Panc1 (cell line): ENCODE measurements around the gene NPAS3. TPM values are rescaled to one million over a fixed set of nuclear protein-coding genes. Genes with fewer than 3 reads are reported as not detected.

Experiments
- ATAC-seq: fragments of 200-7000 bp; cut with Tn5 transposase; 2 replicates; pipeline ENCODE4 v1.9.1; 2020; ENCODE audit warnings: mild to moderate bottlenecking, moderate library complexity
- BruUV-seq: library from RNA; stranded (reverse); fragments of 400-500 nt; replicated peaks from 2 replicates; lab custom pipeline; 2021; lab: Mats Ljungman, UMichigan
- CTCF ChIA-PET: fragments of 300-600 bp; sonication (Branson Sonifier 250); formaldehyde crosslinking; loops from one replicate; lab custom pipeline; 2022; ENCODE audit warnings: antibody characterized with exemption; lab: Charles Lee
- POLR2A ChIA-PET: fragments of 300-600 bp; sonication (Branson Sonifier 250); formaldehyde crosslinking; loops from one replicate; lab custom pipeline; 2022; ENCODE audit warnings: antibody characterized with exemption; lab: Charles Lee
- DNase-seq: peaks from one replicate; pipeline ENCODE4 v3.0.0-alpha.2; 2010; ENCODE audit warnings: low read depth, low spot score
- H3K27ac ChIP-seq: 2 replicates; pipeline ENCODE4 v1.5.1; 2011; ENCODE audit warnings: mild to moderate bottlenecking, low read length, inconsistent platforms
- H3K27me3 ChIP-seq: fragments of 200-500 bp; sonication (Bioruptor generic); 2 replicates; pipeline ENCODE4 v1.6.0; 2014; ENCODE audit warnings: low read length, inconsistent platforms; ENCODE audit not compliant: control insufficient read depth, insufficient read depth
- H3K36me3 ChIP-seq: fragments of 200-500 bp; sonication (Bioruptor generic); 2 replicates; pipeline ENCODE4 v1.5.1; 2014; ENCODE audit warnings: inconsistent platforms, mild to moderate bottlenecking, low read length, moderate library complexity; ENCODE audit not compliant: control insufficient read depth, insufficient read depth
- H3K4me1 ChIP-seq: 2 replicates; pipeline ENCODE4 v1.5.1; 2011; ENCODE audit warnings: inconsistent platforms, mild to moderate bottlenecking, low read length, moderate library complexity; ENCODE audit not compliant: control insufficient read depth, insufficient read depth
- H3K4me3 ChIP-seq, 2 experiments: 2 replicates each; pipeline ENCODE4 v1.5.1; 2011 to 2012; ENCODE audit warnings: low read depth in 2 of 2, low read length in 2 of 2, mild to moderate bottlenecking in 2 of 2, inconsistent platforms in 1 of 2, moderate library complexity in 1 of 2
- H3K9me3 ChIP-seq: fragments of 200-500 bp; sonication (Bioruptor generic); 2 replicates; pipeline ENCODE4 v1.5.1; 2014; ENCODE audit warnings: low read depth, mild to moderate bottlenecking, inconsistent platforms, low read length, moderate library complexity; ENCODE audit not compliant: control insufficient read depth, insufficient read depth
- CTCF ChIP-seq: fragments of 450-650 bp; IDR thresholded peaks from 2 replicates; pipeline ENCODE4 v1.5.1; 2017; ENCODE audit warnings: mild to moderate bottlenecking
- POLR2AphosphoS5 ChIP-seq: IDR thresholded peaks from 2 replicates; pipeline ENCODE4 v1.6.1; 2012; ENCODE audit warnings: mild to moderate bottlenecking, low read depth, low read length, moderate library complexity
- REST ChIP-seq, 2 experiments: IDR thresholded peaks; 2 replicates each; pipeline ENCODE4 v1.6.1; 2011 to 2012; ENCODE audit warnings: low read depth in 2 of 2, control low read depth in 1 of 2, low read length in 1 of 2, mild to moderate bottlenecking in 1 of 2, moderate library complexity in 1 of 2; ENCODE audit not compliant: insufficient read depth in 1 of 2
- SIN3A ChIP-seq: IDR thresholded peaks from 2 replicates; pipeline ENCODE4 v1.6.1; 2012; ENCODE audit warnings: low read depth, mild to moderate bottlenecking, low read length, moderate library complexity, borderline replicate concordance; ENCODE audit not compliant: insufficient read depth
- TCF7L2 ChIP-seq: IDR thresholded peaks from 2 replicates; pipeline ENCODE4 v1.6.1; 2011; ENCODE audit warnings: mild to moderate bottlenecking, low read depth, low read length, inconsistent platforms
- in situ Hi-C: cut with HindIII; loops from 2 replicates; pipeline ENCODE4 v1.10.0; 2016; ENCODE audit warnings: low sequenced_read_pairs, low pct_unique_long_range_greater_than_20kb
- intact Hi-C: fragments of 100-400 bp; cut with micrococcal nuclease; formaldehyde crosslinking; loops from one replicate; pipeline ENCODE4 v1.10.0; 2022; ENCODE audit not compliant: unreplicated experiment
- total RNA-seq: library from RNA; stranded (reverse); gene quantifications from one replicate; pipeline ENCODE4 v1.2.1, GENCODE V29; 2021; ENCODE audit not compliant: unreplicated experiment

The NPAS3 gene
- total RNA-seq, 1 experiment from 2014 or later, result 0.23 TPM

GRCh38 chr14:33412450-33412849 is 473.8 kb downstream of the NPAS3 start:
- H3K27me3 ChIP-seq, result no peaks in the 10 kb centered on the region
- in situ Hi-C loops (no loop called here), intact Hi-C loops (no loop called here)
- no peaks in the 10 kb centered on the region for H3K36me3 ChIP-seq
- CTCF ChIA-PET, result no interaction called here
- POLR2A ChIA-PET, result no interaction called here
- DNase-seq, result no peak
- BruUV-seq, result no TSS peak
- TF ChIP-seq POLR2AphosphoS5 (no peak), CTCF (no peak), TCF7L2 (no peak), REST (IDR thresholded peaks at IDR 0.05; ENCODE audit: insufficient read depth in 1 of 2, low read depth in 2 of 2, low read length in 1 of 2) (no peak), SIN3A (no peak)
- H3K9me3 ChIP-seq, result no peaks in the 10 kb centered on the region
- H3K27ac ChIP-seq, result no peak overlapping the region
- no peak overlapping the region for H3K4me3 ChIP-seq
- H3K4me1 ChIP-seq, result no peaks in the 10 kb centered on the region
- no peak for ATAC-seq

GRCh38 chr14:33413381-33413780 is 474.7 kb downstream of the NPAS3 start:
- TF ChIP-seq REST (IDR thresholded peaks at IDR 0.05; ENCODE audit: insufficient read depth in 1 of 2, low read depth in 2 of 2, low read length in 1 of 2) (no peak), CTCF (no peak), TCF7L2 (no peak), POLR2AphosphoS5 (no peak), SIN3A (no peak)
- no TSS peak for BruUV-seq
- H3K4me3 ChIP-seq, result no peak overlapping the region
- intact Hi-C loops (no loop called here), in situ Hi-C loops (no loop called here)
- no peaks in the 10 kb centered on the region for H3K4me1 ChIP-seq
- ChIA-PET CTCF (no interaction called here), POLR2A (no interaction called here)
- DNase-seq (no peak), ATAC-seq (no peak)
- H3K36me3 ChIP-seq, result no peaks in the 10 kb centered on the region
- H3K9me3 ChIP-seq, result no peaks in the 10 kb centered on the region
- H3K27ac ChIP-seq, result no peak overlapping the region
- H3K27me3 ChIP-seq, result no peaks in the 10 kb centered on the region
